Measurements from ENCODE around the gene BCOR. TPM values are rescaled to one million over a fixed set of nuclear protein-coding genes. Genes with fewer than 3 reads are reported as not detected.

The BCOR gene
- total and polyA plus RNA-seq, 2 of the 8 experiments (the other 6 are each of a cell fraction or from before 2014, with no cell fraction given) = 25.0 to 50.8 TPM

GRCh38 chrX:40111868-40112267, 14.1 kb upstream of the BCOR start:
- no peak for FAIRE-seq
- TF ChIP-seq NANOG (IDR thresholded peaks at IDR 0.05; ENCODE audit: insufficient read depth, low read depth, low read length, poor library complexity, severe bottlenecking) (no peak), FOSL1 (IDR thresholded peaks at IDR 0.05; ENCODE audit: insufficient read depth, low read depth, low read length) (no peak), MAX (IDR thresholded peaks at IDR 0.05) (no peak)

More at GRCh38 chrX:40111868-40112267, 14.1 kb upstream of the BCOR start:
- Histone ChIP-seq H2AFZ (ENCODE audit: low read length) (no peak overlapping the region), H4K91ac (replicated peaks; ENCODE audit: insufficient read length, low read length) (no peak overlapping the region), H3K23me2 (ENCODE audit: low read depth, low read length) (peaks cover 11% of the 10 kb centered on the region; the same call in 1 of the 2 replicates), H3K4ac (replicated peaks; ENCODE audit: insufficient read length, low read depth, low read length) (no peak overlapping the region), H3K36me3 (ENCODE audit: control insufficient read depth in 2 of 4, insufficient read depth in 4 of 4, low read length in 3 of 4) (no peaks in the 10 kb centered on the region), H4K5ac (ENCODE audit: insufficient read length, low read depth, low read length) (no peak overlapping the region), H3K4me2 (ENCODE audit: insufficient read depth in 1 of 2, low read depth in 2 of 2, low read length in 2 of 2) (no peak overlapping the region), H2BK12ac (ENCODE audit: low read depth, low read length) (no peak overlapping the region), H2BK120ac (replicated peaks; ENCODE audit: low read depth, low read length) (no peak overlapping the region), H4K8ac (ENCODE audit: extremely low read depth, insufficient read depth, low read length) (no peak overlapping the region), H3K14ac (ENCODE audit: insufficient read length) (no peak overlapping the region), H2BK15ac (ENCODE audit: low read length) (no peak overlapping the region), H3K56ac (replicated peaks; ENCODE audit: insufficient read length, low read depth, low read length) (no peak overlapping the region), H2AK5ac (ENCODE audit: low read depth, low read length) (no peak overlapping the region), H3K9me3 (ENCODE audit: insufficient read depth in 2 of 2, low read depth in 1 of 2, low read length in 1 of 2) (no peaks in the 10 kb centered on the region), H3K23ac (ENCODE audit: insufficient read length) (no peak overlapping the region), H3K18ac (ENCODE audit: extremely low read depth, low read length) (no peak overlapping the region), H3K79me2 (ENCODE audit: control insufficient read depth in 1 of 2, insufficient read depth in 2 of 2, low read length in 2 of 2) (peaks cover 0 to 3% of the 10 kb centered on the region in 2 experiments; a peak in 1 of 4 replicates), H4K20me1 (replicated peaks in 1 of 2; ENCODE audit: control insufficient read depth in 1 of 2, insufficient read depth in 2 of 2, low read length in 2 of 2) (no peaks in the 10 kb centered on the region), H3K79me1 (ENCODE audit: low read depth, low read length) (no peaks in the 10 kb centered on the region), H3K4me3 (ENCODE audit: extremely low read depth in 1 of 4, insufficient read depth in 2 of 4, low read depth in 3 of 4, low read length in 4 of 4) (no peak overlapping the region), H3K27ac (ENCODE audit: low read depth, low read length) (no peak overlapping the region), H2BK20ac (ENCODE audit: low read length) (no peak overlapping the region), H3K4me1 (replicated peaks in 1 of 4; ENCODE audit: control insufficient read depth in 3 of 4, insufficient read depth in 4 of 4, low read length in 3 of 4) (no peaks in the 10 kb centered on the region; a peak in 4 of 7 replicates), H3K9ac (replicated peaks in 1 of 4; ENCODE audit: extremely low read depth in 1 of 4, low read depth in 3 of 4, low read length in 3 of 4) (no peak overlapping the region), H2BK5ac (ENCODE audit: low read depth, low read length) (no peak overlapping the region), H3K27me3 (replicated peaks in 1 of 4; ENCODE audit: control insufficient read depth in 3 of 4, extremely low read depth in 1 of 4, insufficient read depth in 3 of 4, low read length in 3 of 4) (no peaks in the 10 kb centered on the region; a peak in 2 of 7 replicates)
- WGBS, 2 experiments (ENCODE audit: extremely low coverage in 1 of 2, insufficient coverage in 1 of 2, insufficient read length in 1 of 2, insufficient replicate concordance in 2 of 2, low coverage in 1 of 2, low lambda C conversion rate in 2 of 2, missing lambda C conversion rate in 1 of 2) = 50% methylated on average over 1 of the region's 4 CpGs; no CpG with 5 or more reads in 1 of the 2 experiments
- DNase-seq (ENCODE audit: low read depth in 1 of 2, low spot score in 2 of 2) = no peak
- POLR2A ChIA-PET (ENCODE audit: partially characterized antibody) = interaction anchor here (0.7 to 29.1 kb wide), 3 partner anchors 10 to 37 kb away, joined by 3 to 509 read pairs (median 3); no protein-coding TSS in a partner anchor
- CTCF ChIA-PET (ENCODE audit: partially characterized antibody) = interaction anchor here (1.1 to 1.3 kb wide), 3 partner anchors 11 to 24 kb away, joined by 3 to 4 read pairs (median 3); no protein-coding TSS in a partner anchor

Measured in H1 (cell line).